Erythroblast (primary cell): Measurements from ENCODE around the gene TSPAN13.
"Not testable (repeated sequence)": the region's sequence is repeated elsewhere in the genome, so short reads cannot be mapped to it uniquely, and the experiment has no call there.

Experiments used
- DNase-seq, 2 experiments: peaks; one replicate each; lab custom pipeline; 2025; lab: John Stamatoyannopoulos, UW
- GATA1 ChIP-seq: IDR thresholded peaks from 2 replicates; pipeline ENCODE4 v1.6.1; 2011; ENCODE audit warnings: low read depth, mild to moderate bottlenecking, control low read depth, low read length, moderate library complexity
- POLR2A ChIP-seq: IDR thresholded peaks from 2 replicates; pipeline ENCODE4 v1.6.1; 2011; ENCODE audit warnings: mild to moderate bottlenecking, low read length

TSPAN13 gene

GRCh38 chr7:16747102-16747501 is 6.5 kb upstream of the TSPAN13 start:
- no peak for DNase-seq
- TF ChIP-seq GATA1 (no peak), POLR2A (no peak)

DNA sequence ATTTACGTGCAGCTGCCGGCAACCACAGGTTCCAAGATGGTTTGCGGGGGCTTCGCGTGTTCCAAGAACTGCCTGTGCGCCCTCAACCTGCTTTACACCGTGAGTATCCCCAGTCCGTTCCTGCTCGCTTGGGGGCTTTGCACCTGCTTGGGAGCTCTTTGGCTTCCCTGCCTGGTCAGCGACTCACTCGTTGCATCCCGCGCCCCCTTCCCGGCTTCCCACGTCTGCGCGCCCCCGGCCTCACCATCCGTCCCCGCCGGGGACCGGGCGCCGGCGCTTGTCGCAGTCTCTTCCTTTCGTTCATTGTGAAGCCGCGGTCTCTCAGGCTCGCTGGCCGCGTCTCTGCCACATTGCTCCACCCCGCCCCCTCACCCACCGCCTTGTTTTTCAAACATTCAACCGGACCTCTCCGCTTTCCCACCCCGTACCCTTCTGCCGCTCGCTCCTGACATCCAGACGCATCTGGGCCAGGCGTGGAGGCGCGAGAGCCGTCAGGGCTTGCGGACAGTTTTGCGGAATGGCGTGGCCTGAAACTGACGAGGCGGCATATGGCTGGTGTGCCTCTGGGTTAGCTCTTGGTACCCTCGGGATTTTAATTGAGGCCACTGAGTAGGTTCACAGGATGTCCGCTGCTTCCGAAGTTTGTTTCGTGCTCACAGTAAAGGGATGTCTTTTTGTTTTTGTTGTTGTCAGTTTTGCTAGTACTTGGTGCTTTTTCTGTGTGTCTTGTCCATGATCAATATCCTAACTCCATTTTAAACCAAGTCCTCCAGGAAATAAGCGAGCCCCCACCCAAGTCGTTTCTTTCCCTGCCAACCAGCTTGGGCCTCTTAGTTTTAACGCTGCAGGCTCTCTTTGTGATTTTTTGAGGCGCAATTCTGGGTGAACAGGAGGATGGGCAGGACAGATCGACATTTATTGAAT is 639 bp downstream of the TSPAN13 start:
- TF ChIP-seq GATA1 (no peak), POLR2A (peak; percentile 37)
- peak; percentile 71 to 78 for DNase-seq

GRCh38 chr7:16754856-16755317 is 1.3 kb downstream of the TSPAN13 start:
- TF ChIP-seq POLR2A (no peak), GATA1 (no peak)
- DNase-seq = peak; percentile 39 to 61

- no peak for TF ChIP-seq GATA1
- no peak for TF ChIP-seq POLR2A
- DNase-seq = no peak
Observed at GRCh38 chr7:16755397-16755796, 1.8 kb downstream of the TSPAN13 start.

DNA sequence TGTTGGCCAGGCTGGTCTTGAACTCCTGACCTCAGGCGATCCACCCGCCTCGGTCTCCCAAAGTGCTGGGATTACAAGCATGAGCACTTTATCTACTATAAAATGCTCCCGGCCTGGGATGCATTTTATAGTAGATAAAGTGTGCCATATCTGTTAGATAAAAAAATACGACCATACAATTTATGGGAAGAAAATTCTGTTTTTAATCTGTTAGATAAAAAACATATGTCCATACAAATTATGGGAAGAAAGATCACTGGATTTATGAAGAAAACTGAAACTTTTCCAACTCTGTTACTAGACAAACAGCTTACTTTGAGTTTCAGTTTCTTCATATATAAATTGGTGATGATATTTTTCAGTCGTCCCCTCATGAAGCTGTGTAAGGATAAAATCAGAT is 4.5 kb downstream of the TSPAN13 start:
- DNase-seq = no peak
- no peak for TF ChIP-seq GATA1
- no peak for TF ChIP-seq POLR2A

GRCh38 chr7:16758631-16759611 is 5.4 kb downstream of the TSPAN13 start:
- DNase-seq = peak; percentile 57 to 70
- no peak for TF ChIP-seq POLR2A
- no peak for TF ChIP-seq GATA1

DNA sequence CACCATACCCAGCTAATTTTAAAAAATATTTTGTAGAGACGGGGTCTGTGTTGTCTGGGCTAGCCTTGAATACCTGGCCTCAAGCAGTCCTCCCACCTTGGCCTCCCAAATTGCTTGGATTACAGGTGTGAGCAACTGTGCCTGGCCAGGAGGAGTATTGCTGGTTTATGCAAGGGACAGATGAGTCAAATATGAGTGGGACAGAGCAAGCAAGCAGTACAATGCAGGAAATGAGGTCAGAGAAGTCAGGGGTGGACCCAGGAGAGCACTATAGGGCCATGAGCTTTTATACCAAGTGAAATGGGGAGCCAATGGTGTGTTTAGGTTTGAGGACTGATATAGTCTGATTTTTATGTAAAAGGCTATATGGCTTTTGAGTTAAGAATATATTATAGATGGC is 6.3 kb downstream of the TSPAN13 start:
- DNase-seq = peak in 1 of 2 experiments; percentile 13
- TF ChIP-seq POLR2A (no peak), GATA1 (no peak)

GRCh38 chr7:16762177-16762576 is 8.6 kb downstream of the TSPAN13 start:
- TF ChIP-seq POLR2A (no peak), GATA1 (no peak)
- no peak for DNase-seq

GRCh38 chr7:16764942-16765341 is 11.4 kb downstream of the TSPAN13 start:
- DNase-seq = no peak

DNA sequence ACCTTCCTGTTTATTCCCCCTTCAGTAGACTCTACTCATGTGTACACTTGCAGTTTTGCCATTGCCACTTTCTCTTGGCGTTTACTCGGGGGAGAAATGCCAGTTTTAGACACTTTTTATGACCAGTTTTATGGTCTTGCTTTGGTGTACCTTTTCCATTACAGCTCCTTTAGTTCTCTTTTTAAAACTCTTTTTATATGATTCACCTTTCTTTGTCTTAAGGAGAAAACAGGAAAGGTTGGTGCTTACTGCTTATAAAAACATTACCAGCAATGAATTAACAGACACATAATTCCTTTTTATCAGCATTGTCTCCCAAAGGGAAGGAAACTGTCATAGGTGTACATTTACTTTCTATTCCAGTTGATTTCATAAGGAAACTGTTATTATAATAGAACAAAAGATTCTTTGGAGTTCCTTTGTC is 11.9 kb downstream of the TSPAN13 start:
- TF ChIP-seq POLR2A (no peak), GATA1 (no peak)
- DNase-seq = no peak

More at GRCh38 chr7:16764942-16765341, 11.4 kb downstream of the TSPAN13 start:
- TF ChIP-seq GATA1 (no peak), POLR2A (no peak)

DNA sequence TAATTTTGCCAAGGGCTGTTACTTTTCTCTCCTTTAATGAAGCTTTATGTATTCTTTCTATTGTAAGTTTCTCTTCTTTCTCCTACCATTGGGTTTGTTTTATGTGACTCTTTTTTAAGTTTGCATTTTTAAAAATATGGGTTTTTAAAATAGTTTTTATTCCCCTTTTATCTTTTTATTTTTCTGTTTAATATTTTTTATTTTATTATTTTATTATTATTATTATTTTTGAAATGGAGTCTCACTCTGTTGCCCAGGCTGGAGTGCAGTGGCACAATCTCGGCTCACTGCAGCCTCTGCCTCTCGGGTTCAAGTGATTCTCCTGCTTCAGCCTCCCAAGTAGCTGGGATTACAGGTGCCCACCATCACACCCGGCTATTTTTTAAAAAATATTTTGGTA is 16.4 kb downstream of the TSPAN13 start:
- DNase-seq = not testable (repeated sequence)

DNA sequence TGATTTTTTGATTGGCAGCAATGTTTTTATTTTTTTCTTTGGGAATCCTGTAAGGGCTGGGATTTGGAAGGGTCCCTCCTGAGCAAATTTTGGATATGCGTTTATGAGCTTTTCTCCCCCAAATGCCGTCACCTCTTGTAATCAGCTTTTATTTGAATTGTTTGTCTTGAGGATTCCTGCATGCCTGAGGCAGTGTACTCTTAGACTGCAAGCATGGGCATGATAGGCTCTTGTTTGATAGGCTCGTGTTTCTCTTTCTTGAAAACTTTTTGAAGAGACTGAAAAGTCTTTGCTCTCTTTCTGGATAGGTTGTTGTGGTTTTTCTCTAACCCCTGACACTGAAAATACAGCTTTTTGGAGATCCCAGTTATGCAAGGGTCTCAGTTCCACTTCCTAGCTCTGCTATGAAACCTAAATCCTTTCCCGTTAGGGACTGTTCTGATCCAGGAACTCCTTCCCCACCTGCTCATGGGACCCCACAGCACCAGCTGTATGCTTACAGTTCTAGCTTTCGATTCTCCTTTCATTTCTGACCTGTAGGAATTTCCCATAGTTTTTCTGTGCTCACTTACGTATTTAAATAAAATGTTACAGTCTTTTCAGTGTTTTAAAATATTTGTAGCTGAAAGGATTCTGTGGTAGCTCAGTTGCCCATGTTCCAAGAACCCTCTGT is 17.2 kb downstream of the TSPAN13 start:
- DNase-seq = no peak
- no peak for TF ChIP-seq POLR2A
- no peak for TF ChIP-seq GATA1

DNA sequence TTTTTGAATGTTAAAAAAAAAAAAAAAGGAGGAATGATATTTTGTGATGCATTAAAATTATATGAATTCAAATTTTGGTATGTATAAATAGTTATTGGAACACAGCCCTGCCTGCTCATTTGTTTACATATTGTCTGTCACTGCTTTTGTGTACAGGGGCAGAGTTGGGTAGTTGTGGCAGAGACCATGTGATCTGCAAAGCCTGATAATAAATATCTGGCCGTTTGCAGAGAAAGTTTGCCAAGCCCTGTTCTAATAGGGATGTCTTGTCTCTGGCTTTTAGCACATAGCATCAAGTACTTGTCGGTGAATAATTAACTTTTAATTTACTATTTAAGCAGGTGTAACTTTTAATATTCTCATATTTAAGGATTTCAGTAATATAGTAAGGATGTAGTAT is 19.8 kb downstream of the TSPAN13 start:
- peak; percentile 73 to 89 for DNase-seq

DNA sequence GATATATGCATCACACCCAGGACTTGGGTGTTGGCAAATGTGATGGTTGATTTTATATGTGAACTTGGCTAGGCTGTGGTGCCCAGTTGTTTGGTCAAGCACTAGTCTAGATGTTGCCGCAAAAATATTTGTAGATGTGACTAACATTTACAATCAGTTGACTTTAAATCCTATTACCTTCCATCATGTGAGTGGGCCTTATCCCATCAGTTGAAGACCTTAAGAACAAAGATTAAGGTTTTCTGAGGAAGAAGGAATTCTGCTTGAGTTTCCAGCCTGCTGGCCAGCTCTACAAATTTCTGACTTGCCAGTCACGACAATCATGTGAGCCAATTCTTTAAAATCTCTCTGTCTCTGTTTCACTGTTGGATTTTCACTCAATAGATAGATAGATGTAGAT is 20.3 kb downstream of the TSPAN13 start:
- TF ChIP-seq POLR2A = peak; percentile 16
- no peak for TF ChIP-seq GATA1
- peak in 1 of 2 experiments; percentile 55 for DNase-seq

More for the DNA sequence above, 19.8 kb downstream of the TSPAN13 start:
- TF ChIP-seq POLR2A (no peak), GATA1 (no peak)

DNA sequence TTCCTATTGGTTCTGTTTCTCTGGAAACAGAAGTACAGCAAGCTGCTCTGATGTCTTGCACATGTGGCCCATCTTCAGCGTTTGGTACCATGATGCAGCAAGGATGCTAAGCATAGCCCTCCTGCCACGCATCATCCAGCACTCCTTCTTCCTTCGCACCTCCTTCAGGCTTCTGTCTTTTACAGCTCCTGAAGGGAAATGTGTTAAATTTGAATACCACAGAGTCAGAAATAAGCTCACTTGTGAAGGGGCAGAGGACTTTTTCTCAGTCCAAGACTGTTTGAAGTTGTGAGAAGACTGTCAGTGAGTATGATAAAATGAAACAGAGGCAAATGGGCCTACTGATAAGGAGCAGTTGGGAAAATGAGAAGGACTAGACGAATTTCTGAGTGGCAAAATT is 20.7 kb downstream of the TSPAN13 start:
- peak; percentile 64 to 80 for DNase-seq
- no peak for TF ChIP-seq GATA1
- TF ChIP-seq POLR2A = peak; percentile 23
